NCI-H82 treated with DMSO at 0.1 percent for 48 hours (cell line): ENCODE data around the gene DOCK1.

ENCODE experiments used
- DNase-seq: peaks from one replicate; lab custom pipeline; 2025; ENCODE audit not compliant: unreplicated experiment; lab: John Stamatoyannopoulos, UW

DOCK1 gene

GRCh38 chr10:127440371-127440770 lies 535.1 kb downstream of the DOCK1 start:
- DNase-seq = no peak

GRCh38 chr10:127441350-127442219 lies 536.4 kb downstream of the DOCK1 start:
- no peak for DNase-seq

DNA sequence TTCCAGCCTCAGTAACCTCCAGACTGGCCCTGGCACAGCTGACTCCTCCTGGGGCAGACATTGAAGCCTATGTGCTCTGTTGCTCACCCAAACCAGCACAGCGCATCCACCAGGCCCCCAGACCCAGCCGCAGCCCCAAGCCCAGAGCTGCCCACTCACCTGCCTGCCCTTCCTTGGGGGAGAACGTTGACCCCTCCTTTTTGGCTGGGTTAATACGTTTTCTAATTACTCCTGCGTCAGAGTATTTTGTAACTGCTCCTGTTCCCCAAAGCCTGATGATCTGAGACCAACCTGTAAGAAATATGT lies 536.9 kb downstream of the DOCK1 start:
- DNase-seq = no peak

GRCh38 chr10:127444155-127444554 lies 538.9 kb downstream of the DOCK1 start:
- DNase-seq = no peak

DNA sequence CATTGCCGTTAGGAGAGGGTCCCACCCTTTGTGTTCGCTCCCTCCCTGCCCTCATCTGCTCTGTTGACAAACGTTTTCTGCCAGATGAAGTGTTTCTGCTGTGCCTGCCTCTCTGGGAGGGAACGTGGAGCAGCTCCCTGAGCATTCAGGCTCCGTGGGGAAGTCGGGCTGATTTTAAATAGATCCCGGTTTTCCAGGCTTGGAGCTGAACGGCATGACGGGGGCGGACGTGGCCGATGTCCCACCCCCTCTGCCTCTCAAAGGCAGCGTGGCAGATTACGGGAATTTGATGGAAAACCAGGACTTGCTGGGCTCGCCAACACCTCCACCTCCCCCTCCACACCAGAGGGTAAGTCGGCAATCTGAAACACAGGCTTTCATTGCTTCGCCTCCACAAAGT lies 542.0 kb downstream of the DOCK1 start:
- no peak for DNase-seq

DNA sequence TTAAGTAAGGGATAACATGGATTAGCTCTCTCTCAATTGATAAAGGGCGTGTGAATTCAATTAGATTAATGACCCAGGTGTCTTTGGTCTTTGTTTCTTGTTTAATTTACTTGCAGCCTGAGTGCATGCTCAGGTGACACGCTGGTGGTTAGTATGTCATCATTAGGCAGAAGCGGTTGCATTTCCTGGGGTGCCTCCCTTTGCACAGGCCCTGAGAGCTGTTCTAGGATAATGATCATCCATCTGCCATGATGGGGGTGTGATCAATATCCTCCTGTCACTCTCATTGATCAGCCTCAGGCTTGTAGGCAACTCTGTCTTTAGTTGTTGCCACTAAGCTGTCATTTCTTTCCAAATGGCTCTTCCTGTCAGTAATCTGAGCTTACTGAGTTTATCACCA lies 544.3 kb downstream of the DOCK1 start:
- peak; percentile 44 for DNase-seq

GRCh38 chr10:127450644-127451043 lies 545.4 kb downstream of the DOCK1 start:
- no peak for DNase-seq

GRCh38 chr10:127451628-127452027 lies 546.4 kb downstream of the DOCK1 start:
- DNase-seq = no peak

GRCh38 chr10:127452568-127452967 lies 547.3 kb downstream of the DOCK1 start:
- peak; percentile 65 for DNase-seq

- DNase-seq = no peak
Observed at GRCh38 chr10:127453706-127454105, 548.5 kb downstream of the DOCK1 start.

DNA sequence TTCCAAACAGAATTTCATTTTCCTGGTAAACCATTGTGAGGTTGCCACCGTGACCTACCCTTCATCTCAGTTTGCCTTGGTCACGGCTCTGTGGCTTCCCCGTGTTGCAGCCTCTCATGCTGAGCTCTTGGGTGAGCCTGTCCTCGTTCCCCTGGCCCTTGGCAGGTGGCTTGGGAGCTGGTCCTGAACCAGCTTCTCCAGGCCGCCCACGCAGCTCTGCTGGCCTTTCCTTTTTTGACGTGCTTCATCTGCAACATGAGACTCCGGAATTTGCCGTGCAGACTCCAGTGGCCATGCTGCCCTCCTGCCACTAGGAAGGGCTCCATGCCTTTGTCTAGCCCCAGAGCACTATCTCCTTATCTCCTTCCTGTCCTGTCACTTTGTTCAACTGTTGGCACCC lies 550.9 kb downstream of the DOCK1 start:
- DNase-seq = no peak

GRCh38 chr10:127458016-127458810 lies 553.0 kb downstream of the DOCK1 start:
- no peak for DNase-seq

GRCh38 chr10:127458829-127459228 lies 553.6 kb downstream of the DOCK1 start:
- DNase-seq = no peak

GRCh38 chr10:127459918-127460317 lies 554.7 kb downstream of the DOCK1 start:
- DNase-seq = no peak

DNA sequence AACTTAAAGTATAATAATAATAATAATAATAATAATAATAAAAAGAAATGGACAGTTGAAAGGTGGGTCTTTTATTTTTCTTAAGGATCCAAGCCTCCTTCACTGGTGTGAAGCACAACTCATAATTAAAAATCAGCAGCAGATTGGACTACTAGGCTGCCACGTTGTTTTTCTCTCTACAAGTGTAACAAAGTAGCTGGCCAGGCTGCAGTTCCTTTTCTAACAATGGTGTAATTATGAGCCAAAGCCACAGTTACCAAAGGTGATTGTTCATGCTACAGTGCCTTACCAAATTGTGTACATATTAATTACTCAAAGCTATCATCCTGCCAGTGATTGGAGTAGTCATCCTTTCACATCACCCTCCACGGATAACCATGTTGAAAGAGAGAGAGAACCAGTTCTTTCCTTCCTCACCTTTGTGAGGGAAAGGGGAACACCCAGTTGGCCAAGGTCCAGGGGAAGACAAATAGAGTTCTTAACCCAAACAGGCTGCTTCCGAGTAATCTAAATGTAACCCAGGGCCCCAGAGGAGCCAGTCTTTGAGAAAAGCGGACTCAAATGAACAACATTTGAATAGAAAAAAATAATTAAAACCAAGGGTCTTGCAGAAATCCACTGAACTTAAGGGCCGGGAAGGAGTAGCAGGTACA lies 557.5 kb downstream of the DOCK1 start:
- no peak for DNase-seq

DNA sequence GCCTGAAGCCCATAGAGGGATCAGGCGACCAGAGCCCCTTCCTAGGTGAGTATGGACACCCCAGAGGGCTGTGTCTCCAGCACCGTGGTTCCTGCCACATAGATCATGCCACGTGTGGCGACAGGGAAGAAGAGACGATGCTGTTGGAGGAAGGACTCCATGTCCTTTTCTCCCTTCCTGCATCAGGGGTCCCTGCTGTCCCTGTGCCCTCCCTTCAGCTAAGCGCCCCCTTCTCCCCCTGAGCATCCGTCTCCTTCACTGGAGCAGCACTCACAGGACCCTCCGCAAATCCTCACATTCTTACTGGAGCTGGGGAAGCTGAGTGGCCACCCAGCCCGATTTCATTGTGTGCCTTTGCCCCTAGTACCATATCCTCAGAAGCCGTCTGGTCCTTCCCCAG lies 558.3 kb downstream of the DOCK1 start:
- DNase-seq = no peak

GRCh38 chr10:127464561-127464960 lies 559.3 kb downstream of the DOCK1 start:
- no peak for DNase-seq

DNA sequence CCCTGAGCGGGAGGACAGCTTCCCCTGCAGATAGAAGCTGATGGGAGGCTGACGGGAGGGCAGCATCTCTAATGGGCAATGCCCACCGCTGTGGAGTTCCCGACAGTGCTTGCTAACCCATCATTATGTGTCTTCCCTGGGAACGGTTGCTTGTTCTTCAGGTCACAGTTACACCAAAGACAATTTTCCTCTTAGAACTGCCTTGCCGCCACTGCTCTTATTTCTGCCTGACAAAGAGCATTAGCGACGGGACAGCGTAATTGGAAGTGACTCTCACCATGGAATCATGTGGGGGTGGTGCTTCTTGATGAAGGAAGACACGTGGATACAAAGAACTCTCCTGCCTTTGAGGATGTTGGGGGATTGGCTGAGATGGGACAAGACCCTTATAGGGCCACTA lies 562.6 kb downstream of the DOCK1 start:
- DNase-seq = no peak

DNA sequence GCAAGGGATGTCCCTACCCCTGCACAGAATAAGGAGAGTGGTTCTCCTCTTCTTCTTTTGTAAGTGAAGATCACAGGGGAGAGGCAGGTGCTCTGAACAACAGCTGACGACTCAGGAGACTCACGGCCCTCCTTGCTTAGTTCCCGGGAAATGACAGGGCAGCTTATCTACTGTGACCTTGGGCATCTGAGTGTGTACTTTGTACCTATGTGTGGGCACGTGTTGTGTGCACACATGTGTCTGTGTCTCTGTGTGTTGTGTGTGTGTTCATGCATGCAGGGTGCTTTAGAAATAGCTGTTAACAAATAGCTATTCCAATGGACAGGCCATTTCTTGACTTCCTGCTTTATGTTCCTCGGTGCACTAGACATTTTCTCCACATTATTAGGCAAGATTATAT lies 563.4 kb downstream of the DOCK1 start:
- no peak for DNase-seq

DNA sequence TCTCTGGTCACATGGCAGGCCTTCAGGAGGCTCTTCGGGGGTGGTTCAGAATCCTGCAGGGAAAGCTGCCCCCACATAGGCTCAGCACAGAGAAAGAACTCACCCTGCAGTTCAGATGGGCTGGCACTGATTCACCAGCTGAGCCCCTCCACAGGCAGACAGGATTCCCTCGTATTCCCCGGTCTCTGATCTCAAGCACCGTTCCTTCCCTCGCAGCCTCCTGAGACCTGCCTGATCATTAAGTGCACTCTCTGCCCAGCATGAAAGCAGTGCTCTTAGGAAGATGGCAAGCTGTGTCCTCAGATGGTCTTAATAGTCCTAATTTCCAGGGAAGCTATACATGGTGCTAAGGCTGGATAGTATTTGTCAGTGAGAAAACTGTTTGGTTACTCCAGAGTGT lies 565.7 kb downstream of the DOCK1 start:
- DNase-seq = no peak

DNA sequence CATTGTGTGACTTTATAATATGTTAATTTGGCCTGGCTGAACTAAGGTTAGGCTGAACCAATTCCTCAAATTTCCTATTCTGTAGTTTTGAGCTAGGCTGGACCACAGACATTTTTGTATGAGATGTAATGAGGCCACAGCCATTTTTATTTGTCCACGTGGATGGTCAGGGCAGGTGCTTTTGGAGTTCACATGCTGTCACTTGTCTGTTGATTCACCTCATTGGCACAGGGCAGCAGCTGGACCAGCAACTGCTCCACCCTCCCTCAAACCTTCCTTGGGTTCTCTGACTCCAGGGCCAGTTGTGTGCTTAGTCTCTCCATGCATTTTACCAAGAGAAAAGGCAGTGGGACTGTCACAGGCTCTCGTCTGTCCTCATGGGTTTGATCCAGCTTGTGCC lies 567.7 kb downstream of the DOCK1 start:
- no peak for DNase-seq

DNA sequence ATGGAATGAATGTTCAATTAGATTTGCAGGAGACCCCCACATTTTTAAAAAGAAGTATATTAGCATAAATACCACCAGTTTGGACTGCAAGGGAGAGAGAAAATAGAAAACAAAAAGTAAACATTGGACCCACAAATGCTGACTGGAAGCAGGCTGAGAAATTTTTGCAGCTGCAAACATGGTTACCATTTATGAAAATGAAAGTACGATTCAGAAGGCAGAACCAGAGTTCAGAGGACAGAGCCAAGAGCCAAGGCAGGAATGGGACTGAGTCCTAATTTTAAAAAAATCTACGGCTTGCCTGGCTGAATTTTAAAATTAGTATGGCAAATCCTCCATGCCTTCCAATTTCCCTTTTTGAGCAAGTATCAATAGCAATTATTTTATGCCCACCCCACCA lies 569.3 kb downstream of the DOCK1 start:
- DNase-seq = no peak
